GM21786 (cell line): ENCODE results near the gene SIAH3.
"Not testable (repeated sequence)": the region's sequence is repeated elsewhere in the genome, so short reads cannot be mapped to it uniquely, and the experiment has no call there.

Experiments used
- ATAC-seq: cut with Tn5 transposase; IDR thresholded peaks from one replicate; pipeline ENCODE4 v1.9.1; 2021; ENCODE audit not compliant: unreplicated experiment

Gene SIAH3

GRCh38 chr13:45783346-45784043 is 68.1 kb downstream of the SIAH3 start:
- ATAC-seq = no peak

GRCh38 chr13:45782327-45783045 is 69.1 kb downstream of the SIAH3 start:
- no peak for ATAC-seq

- no peak for ATAC-seq
Measured at GRCh38 chr13:45781553-45782326, 69.8 kb downstream of the SIAH3 start.

- ATAC-seq = no peak
Measured at GRCh38 chr13:45779901-45780300, 71.7 kb downstream of the SIAH3 start.

- ATAC-seq = no peak
Measured at GRCh38 chr13:45778882-45779281, 72.7 kb downstream of the SIAH3 start.

GRCh38 chr13:45776748-45777147 is 74.8 kb downstream of the SIAH3 start:
- no peak for ATAC-seq

GRCh38 chr13:45775401-45775963 is 76.1 kb downstream of the SIAH3 start:
- ATAC-seq = no peak

GRCh38 chr13:45773944-45774343 is 77.6 kb downstream of the SIAH3 start:
- no peak for ATAC-seq

- ATAC-seq = no peak
Measured at GRCh38 chr13:45773236-45773635, 78.3 kb downstream of the SIAH3 start.

GRCh38 chr13:45770886-45771285 is 80.7 kb downstream of the SIAH3 start:
- no peak for ATAC-seq

GRCh38 chr13:45768656-45769479 is 82.7 kb downstream of the SIAH3 start:
- no peak for ATAC-seq

GRCh38 chr13:45765464-45765863 is 86.1 kb downstream of the SIAH3 start:
- no peak for ATAC-seq

GRCh38 chr13:45763419-45763818 is 88.1 kb downstream of the SIAH3 start:
- ATAC-seq = no peak

- ATAC-seq = not testable (repeated sequence)
Measured at GRCh38 chr13:45757589-45757988, 94.0 kb downstream of the SIAH3 start.

GRCh38 chr13:45756498-45756897 is 95.1 kb downstream of the SIAH3 start:
- not testable (repeated sequence) for ATAC-seq

- ATAC-seq = no peak
Measured at GRCh38 chr13:45752510-45752909, 99.0 kb downstream of the SIAH3 start.

GRCh38 chr13:45751885-45752284 is 99.7 kb downstream of the SIAH3 start:
- ATAC-seq = no peak

GRCh38 chr13:45750566-45750965 is 101.0 kb downstream of the SIAH3 start:
- no peak for ATAC-seq

GRCh38 chr13:45748941-45749759 is 102.4 kb downstream of the SIAH3 start:
- ATAC-seq = no peak

- no peak for ATAC-seq
Measured at GRCh38 chr13:45747071-45747470, 104.5 kb downstream of the SIAH3 start.
